Glutamatergic neuron (in vitro differentiated cells): ENCODE measurements around the gene SLIT3. TPM values are rescaled to one million over a fixed set of nuclear protein-coding genes. Genes with fewer than 3 reads are reported as not detected.
A peak's percentile ranks its signal among the peaks of the same experiment; 100 is the strongest.

Source experiments
- DNase-seq: peaks from one replicate; pipeline ENCODE4 v3.0.0; 2022
- H3K27ac Mint-ChIP-seq: one replicate; pipeline ENCODE4 v1.8.0; 2020; ENCODE audit warnings: mild to moderate bottlenecking, mixed read lengths, inconsistent platforms; ENCODE audit not compliant: unreplicated experiment
- H3K27me3 Mint-ChIP-seq: one replicate; pipeline ENCODE4 v1.8.0; 2020; ENCODE audit warnings: mild to moderate bottlenecking, moderate library complexity, mixed read lengths, inconsistent platforms; ENCODE audit not compliant: unreplicated experiment
- H3K36me3 Mint-ChIP-seq: one replicate; pipeline ENCODE4 v1.8.0; 2020; ENCODE audit warnings: mild to moderate bottlenecking, mixed read lengths, inconsistent platforms; ENCODE audit not compliant: unreplicated experiment
- H3K4me1 Mint-ChIP-seq: one replicate; pipeline ENCODE4 v1.8.0; 2020; ENCODE audit warnings: mild to moderate bottlenecking, low read depth, mixed read lengths, inconsistent platforms; ENCODE audit not compliant: unreplicated experiment
- H3K4me3 Mint-ChIP-seq: one replicate; pipeline ENCODE4 v1.8.0; 2020; ENCODE audit warnings: mild to moderate bottlenecking, mixed read lengths, inconsistent platforms; ENCODE audit not compliant: unreplicated experiment
- H3K9me3 Mint-ChIP-seq: one replicate; pipeline ENCODE4 v1.8.0; 2020; ENCODE audit warnings: mild to moderate bottlenecking, moderate library complexity, mixed read lengths, inconsistent platforms; ENCODE audit not compliant: unreplicated experiment
- CTCF ChIP-seq: fragments of 200-600 bp; sonication (generic); IDR thresholded peaks from one replicate; pipeline ENCODE4 v1.5.0; 2021; ENCODE audit not compliant: partially characterized antibody, unreplicated experiment
- total RNA-seq: library from RNA; stranded (reverse); fragmentation: NEBNext Ultra II Directional; extraction: Animal tissue kit (Norgen Biotek cat#: 25700); gene quantifications from one replicate; pipeline ENCODE4 v1.2.1, GENCODE V29; 2021; ENCODE audit not compliant: unreplicated experiment

The SLIT3 gene
- total RNA-seq, 1 donor from 2014 or later = 11.5 TPM

GRCh38 chr5:168844922-168845296 lies 456.0 kb downstream of the SLIT3 start:
- Mint-ChIP-seq H3K4me3 (peak overlapping the region; percentile 58), H3K4me1 (peaks cover 24% of the 10 kb centered on the region), H3K9me3 (no peaks in the 10 kb centered on the region), H3K27me3 (peaks cover 7% of the 10 kb centered on the region), H3K36me3 (no peaks in the 10 kb centered on the region), H3K27ac (peak overlapping the region; percentile 77)
- TF ChIP-seq CTCF = no peak
- no peak for DNase-seq

GRCh38 chr5:168844016-168844921 lies 456.7 kb downstream of the SLIT3 start:
- Mint-ChIP-seq H3K4me1 (peaks cover 24% of the 10 kb centered on the region), H3K36me3 (no peaks in the 10 kb centered on the region), H3K27me3 (peaks cover 7% of the 10 kb centered on the region), H3K9me3 (no peaks in the 10 kb centered on the region), H3K4me3 (peak overlapping the region; percentile 58), H3K27ac (peak overlapping the region; percentile 77)
- DNase-seq = peak; percentile 39
- no peak for TF ChIP-seq CTCF

- Mint-ChIP-seq H3K4me3 (no peak overlapping the region), H3K36me3 (no peaks in the 10 kb centered on the region), H3K4me1 (peaks cover 23% of the 10 kb centered on the region), H3K27me3 (peaks cover 9% of the 10 kb centered on the region), H3K9me3 (no peaks in the 10 kb centered on the region), H3K27ac (no peak overlapping the region)
- TF ChIP-seq CTCF = no peak
- DNase-seq = no peak
Observed at GRCh38 chr5:168843277-168844015, 457.5 kb downstream of the SLIT3 start.

- H3K4me1 Mint-ChIP-seq = peaks cover 20% of the 10 kb centered on the region
- H3K9me3 Mint-ChIP-seq = no peaks in the 10 kb centered on the region
- no peak overlapping the region for H3K27ac Mint-ChIP-seq
- peaks cover 9% of the 10 kb centered on the region for H3K27me3 Mint-ChIP-seq
- H3K36me3 Mint-ChIP-seq = no peaks in the 10 kb centered on the region
- peak overlapping the region; percentile 69 for H3K4me3 Mint-ChIP-seq
- DNase-seq = no peak
- no peak for TF ChIP-seq CTCF
Observed at GRCh38 chr5:168842571-168843205, 458.3 kb downstream of the SLIT3 start.
